Left forelimb (tissue), 1 donor: ENCODE results near the gene UQCC2.
A peak's percentile ranks its signal among the peaks of the same experiment; 100 is the strongest.

ENCODE experiments used
- DNase-seq: peaks from one replicate; pipeline ENCODE4 v3.0.0-alpha.2; 2018; ENCODE audit warnings: low spot score

UQCC2 gene

DNA sequence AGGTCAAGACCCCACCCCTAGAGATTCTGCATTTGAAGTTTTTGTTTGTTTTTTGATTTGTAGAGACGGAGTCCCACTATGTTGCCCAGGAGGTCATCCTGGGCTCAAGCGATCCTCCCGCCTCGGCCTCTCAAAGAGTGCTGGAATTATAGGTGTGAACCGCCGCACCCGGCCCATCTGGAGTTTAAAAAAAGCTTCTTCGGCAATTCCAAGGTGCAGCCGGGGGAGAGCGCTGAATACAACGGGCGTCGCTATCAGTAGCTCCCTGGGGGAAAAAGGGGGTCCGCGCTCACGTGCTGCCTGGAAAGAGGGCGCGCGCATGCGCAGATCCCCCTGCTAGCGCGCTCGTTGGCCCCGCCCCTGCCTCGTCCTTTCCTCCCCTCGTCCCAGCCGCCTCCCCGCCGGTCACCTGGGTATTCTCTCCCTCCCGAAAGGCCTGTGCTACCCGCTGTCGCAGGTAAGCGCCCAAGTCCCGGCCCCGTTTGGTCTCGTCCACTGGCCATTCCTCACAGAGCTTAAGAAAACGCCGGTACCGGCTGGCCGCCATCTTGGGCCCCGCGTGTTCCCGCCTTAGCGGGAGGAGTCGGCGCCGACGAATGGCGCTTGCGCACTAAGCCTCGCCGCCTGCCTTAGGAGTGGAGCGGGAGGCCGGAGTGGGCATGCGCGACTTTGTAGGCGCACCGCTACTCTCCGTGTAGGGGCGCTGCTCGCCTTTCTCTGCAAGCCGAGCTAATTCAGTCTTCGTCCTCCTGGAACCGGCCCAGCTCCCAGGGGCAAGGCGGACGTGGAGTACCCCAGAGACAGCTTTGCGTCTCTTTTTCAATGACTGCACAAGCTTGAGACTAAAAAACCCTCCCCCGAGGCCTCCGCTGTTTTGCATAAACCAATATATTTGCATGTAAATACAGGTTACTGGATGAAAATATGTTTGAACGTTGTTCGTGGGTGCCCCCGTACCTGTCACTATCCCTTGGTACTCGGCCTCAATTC lies at the start of gene UQCC2:
TSS of gene UQCC2 (minus strand) at position 561 of the 990 bp plus-strand sequence. CDS start at position 547, 14 bp downstream.
- DNase-seq = peak; percentile 98

GRCh38 chr6:33759887-33760629 lies 48.6 kb upstream of the UQCC2 start:
- no peak for DNase-seq

DNA sequence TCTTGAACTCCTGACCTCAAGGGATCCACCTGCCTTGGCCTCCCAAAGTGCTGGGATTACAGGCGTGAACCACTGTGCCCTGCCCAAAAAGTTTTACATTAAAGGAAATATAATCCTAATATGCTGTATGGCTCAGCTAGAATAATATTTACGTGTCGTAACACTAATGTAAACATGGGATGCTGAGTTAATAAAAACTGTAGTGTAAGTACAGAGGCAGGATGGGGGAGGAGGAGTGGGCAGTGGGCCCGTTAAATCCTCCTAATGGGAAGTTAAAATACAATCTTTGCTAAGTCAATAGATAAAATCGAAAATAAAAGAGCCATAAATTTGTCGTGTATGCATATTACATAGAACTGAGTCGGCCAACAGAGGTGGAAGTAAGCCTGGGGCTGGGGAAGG lies 47.3 kb upstream of the UQCC2 start:
- DNase-seq = no peak

DNA sequence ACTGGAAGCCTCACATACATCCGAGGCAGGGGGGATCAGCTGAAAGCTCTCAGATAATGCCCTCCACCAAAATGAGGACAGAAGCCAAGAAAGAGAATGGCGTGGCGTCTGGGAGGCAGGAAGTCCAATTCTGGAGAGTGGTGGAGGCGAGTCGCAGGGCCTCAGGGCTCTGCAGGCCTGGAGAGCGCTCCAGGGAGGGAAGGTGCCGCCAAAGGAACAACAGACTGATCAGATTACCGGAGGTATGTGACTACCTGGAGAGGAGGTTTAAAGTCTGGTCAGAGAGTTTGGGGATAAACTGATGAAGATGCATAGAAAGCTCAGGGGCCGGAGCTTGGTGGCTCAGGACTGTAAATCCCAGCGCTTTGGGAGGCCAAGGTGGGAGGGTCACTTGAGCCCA lies 46.4 kb upstream of the UQCC2 start:
- DNase-seq = no peak

- no peak for DNase-seq
These were observed 45.6 kb upstream of the UQCC2 start for GRCh38 chr6:33757113-33757512.

GRCh38 chr6:33756211-33756954 lies 44.9 kb upstream of the UQCC2 start:
- no peak for DNase-seq

DNA sequence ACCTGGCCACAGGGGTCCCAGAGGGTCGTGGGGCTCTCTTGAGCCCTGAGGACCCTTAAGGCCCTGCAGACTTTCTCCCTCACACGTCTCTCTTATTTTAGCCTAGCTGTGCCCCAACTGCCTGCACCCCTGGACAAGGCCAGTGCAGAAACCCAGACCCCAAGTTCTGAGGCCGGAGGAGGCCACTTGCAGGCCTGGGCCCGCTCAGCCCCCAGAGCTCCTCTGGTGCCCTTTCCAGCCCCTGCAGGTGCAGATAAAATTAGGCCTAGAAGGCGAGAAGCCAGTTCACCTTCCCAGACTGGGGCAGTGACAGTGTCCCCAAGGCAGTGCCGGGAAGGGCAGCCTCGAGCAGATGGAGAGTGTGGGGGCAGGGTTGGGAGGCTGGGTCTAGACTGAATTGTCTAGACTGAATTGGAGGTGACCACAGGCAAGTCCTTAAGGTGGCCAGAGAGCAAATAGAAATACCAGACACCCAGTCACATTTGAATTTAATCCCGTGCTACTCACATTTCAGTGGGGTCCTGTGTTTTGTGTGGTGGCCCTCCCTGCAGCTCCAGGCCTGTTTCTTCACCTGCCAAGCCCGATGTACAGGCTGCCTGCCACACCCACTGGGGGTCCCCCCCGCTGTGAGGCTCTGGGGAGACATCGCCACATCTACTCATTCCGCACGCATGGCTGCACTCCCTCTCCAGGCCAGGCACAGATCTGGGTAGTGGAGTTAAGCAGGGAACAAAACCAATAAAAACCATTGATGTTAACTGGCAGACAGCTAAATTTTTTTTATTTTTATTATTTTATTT lies 43.8 kb upstream of the UQCC2 start:
- DNase-seq = no peak

DNA sequence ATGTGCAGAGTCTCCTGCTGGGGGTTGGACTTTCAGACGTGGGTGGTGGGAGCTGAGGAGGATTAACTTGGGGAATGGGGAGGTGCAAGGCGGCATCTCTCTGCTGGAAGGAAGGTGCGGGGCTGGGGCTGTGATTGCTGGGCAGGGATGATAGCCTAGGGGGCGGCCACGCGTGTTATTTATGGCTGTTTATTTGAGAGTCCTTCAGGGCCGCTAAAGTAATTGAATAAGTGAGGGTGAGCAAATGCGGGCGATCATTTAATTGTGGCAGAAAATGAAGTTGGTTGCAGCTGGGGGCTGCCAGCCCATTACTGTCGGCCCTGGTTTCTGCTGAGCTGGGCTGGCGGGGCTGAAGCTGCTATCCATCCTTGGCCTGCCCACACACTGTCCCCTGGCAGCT lies 42.7 kb upstream of the UQCC2 start:
- no peak for DNase-seq

DNA sequence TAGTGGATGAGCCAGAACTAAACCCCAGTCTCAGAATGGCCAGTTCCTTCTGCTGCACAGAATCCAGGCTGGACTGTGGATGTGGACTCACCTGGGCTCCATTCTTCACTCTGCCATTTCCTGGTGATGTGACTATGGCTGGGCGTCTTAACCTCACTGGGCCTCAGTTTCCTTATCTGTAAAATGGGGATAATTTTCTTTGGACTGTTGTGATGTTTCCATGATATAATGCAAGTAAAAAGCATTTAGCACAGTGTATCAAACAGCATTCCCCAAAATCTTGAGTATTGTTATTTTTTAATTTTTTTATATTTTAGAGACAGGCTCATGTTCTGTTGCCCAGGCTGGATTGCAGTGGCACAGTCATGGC lies 41.1 kb upstream of the UQCC2 start:
- DNase-seq = no peak

- DNase-seq = no peak
These were observed 40.5 kb upstream of the UQCC2 start for GRCh38 chr6:33751771-33752645.

DNA sequence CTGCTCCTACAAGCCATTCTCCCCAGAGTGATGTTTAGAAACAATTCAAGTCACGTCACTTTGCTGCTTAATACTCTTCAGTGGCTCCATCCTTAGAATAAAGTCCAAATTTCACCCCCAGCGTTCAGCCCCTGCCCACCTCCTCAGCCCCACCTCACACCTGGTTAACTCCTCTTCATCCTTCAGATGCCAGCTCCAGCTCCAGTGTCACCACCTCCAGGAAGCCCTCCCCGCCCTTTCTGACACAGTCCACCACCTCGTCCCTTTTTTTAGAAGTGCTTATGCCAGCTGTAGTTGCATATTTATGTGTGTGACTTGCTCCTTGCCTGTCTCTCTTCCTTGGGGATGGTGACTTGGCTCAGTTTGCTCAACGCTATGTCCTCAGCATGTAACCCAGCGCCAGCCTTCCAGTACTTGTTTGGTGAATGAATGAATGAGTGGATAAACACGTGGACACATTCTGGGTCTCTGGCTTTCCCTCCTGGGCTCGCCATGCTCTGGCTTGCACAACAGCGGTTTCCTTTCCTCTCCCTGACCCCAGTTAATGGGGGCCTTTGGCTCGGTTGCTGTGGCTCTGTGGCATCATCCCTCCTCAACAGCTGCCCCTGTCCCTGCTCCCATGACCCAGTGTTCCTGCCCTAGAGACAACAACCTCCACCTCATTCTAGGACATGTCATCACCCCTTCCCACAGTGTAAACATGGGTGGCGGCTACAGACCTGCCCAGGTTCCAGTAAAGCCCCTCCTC lies 38.9 kb upstream of the UQCC2 start:
- DNase-seq = no peak

GRCh38 chr6:33749401-33749800 lies 37.9 kb upstream of the UQCC2 start:
- DNase-seq = no peak

GRCh38 chr6:33748841-33749240 lies 37.3 kb upstream of the UQCC2 start:
- DNase-seq = no peak

GRCh38 chr6:33747823-33748222 lies 36.3 kb upstream of the UQCC2 start:
- no peak for DNase-seq

GRCh38 chr6:33746651-33747100 lies 35.2 kb upstream of the UQCC2 start, which contains the start of gene IP6K3:
IP6K3 (minus strand) TSS chr6:33746905; CDS start chr6:33735476, 11,429 bp downstream.
- DNase-seq = peak; percentile 80

DNA sequence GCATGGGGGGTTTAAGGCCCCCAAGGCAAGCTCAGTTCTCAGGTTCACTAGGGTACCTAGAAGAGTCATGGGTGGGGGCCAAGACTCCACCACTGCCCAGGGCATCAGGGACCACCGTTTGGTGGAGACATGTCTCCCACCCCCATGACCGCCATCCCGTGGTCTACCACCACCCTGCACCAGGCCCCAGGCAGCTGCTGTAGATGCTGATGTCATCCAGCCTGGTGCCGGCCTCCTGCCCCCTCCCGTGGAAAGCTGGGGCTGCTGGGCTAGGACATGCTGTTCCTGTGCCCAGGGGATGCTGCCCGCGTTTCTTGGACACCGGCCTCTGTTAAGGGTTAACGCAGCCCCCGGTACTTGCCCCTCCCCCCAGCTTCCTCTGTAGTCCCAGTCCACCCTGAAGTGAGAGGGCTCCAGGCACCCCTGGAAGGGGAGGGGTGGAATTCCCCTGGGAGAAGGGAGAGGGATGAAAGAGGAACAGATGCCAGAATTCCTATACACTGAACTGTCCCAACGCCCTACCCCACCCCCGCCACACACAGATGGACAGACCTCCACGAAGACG lies 34.6 kb upstream of the UQCC2 start:
- no peak for DNase-seq

DNA sequence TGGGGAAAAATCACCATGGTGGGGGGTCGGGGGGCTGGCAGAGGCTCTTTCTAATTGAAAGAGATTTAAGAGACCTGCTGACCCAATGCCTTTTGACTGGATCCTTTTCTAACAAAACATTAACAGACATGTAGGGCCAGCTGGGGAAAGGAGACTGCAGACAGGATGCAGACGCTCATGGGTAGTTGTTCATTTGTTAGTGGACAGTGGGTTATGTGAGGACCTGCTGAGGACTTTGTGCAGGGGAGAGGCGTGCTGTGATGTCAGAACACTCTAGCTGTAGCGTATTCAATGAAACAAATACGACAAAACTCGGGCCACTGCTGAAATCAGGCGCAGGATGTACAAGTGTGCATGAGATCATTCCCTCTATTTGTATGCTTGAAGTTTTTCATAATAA lies 34.0 kb upstream of the UQCC2 start:
- no peak for DNase-seq

- DNase-seq = no peak
These were observed 33.5 kb upstream of the UQCC2 start for GRCh38 chr6:33744895-33745546.
